ENCODE measurements around the gene LTBP2. TPM values are rescaled to one million over a fixed set of nuclear protein-coding genes. Genes with fewer than 3 reads are reported as not detected.

Gene LTBP2
- total RNA-seq, 1 experiment from 2014 or later: 1.5 TPM

DNA sequence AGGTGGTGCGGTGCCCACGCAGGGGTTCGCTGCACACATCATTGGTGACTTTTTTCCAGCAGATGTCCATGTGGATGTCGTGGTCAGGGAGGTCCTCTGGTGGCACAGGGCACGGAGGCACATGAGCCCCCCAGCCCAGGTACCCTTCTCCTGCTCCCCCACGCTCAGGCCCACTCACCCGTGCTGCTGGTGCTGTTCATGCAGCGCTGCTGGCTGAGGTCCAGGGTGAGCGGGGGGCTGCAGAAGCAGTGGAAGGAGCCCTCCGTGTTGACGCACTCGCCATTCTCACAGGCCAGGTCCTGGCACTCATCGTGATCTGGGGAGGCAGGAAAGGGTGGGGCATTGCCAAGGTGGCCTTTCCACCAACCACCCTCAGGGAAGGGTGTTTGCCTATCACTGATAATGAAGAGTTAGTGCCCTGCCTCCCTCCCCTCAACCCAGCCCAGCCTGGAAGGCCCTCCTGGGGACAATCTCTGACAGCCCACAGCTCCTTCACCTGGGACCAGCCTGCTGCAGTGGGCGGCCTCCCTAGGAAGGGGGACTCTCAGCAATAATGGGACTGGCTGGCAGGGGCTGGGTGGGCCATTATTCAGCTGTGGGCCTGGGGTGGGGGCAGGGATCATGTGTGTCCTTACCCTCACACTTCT lies 108.6 kb downstream of the LTBP2 start (continued):
- TF ChIP-seq ZBTB33 (IDR thresholded peaks at IDR 0.05; ENCODE audit: extremely low read depth, insufficient replicate concordance, low read length): no peak

GRCh38 chr14:74502236-74503019 lies 109.6 kb downstream of the LTBP2 start:
- DNase-seq (ENCODE audit: low read depth, low spot score): no peak
- BruUV-seq (replicated peaks): no TSS peak
- intact Hi-C loops (cut with micrococcal nuclease): loop anchor here (1.0 kb wide), 1 partner anchor 302 kb away; no protein-coding TSS in a partner anchor
- H3K79me2 ChIP-seq (ENCODE audit: insufficient read depth, low read length): no peaks in the 10 kb centered on the region
- no peaks in the 10 kb centered on the region for H3K9me3 ChIP-seq (ENCODE audit: control insufficient read depth in 1 of 2, insufficient read depth in 1 of 2, low read depth in 1 of 2, low read length in 2 of 2)
- no peak overlapping the region for H3K9ac ChIP-seq (ENCODE audit: low read length)
- peak; percentile 80 for ATAC-seq
- no peak overlapping the region for H3K4me2 ChIP-seq (ENCODE audit: low read length)
- CTCF ChIA-PET: interaction anchor here (0.7 to 1.6 kb wide), 4 partner anchors 9 to 107 kb away, joined by 4 to 11 read pairs (median 6); partner anchors contain the start of genes ISCA2 and NPC2
- TF ChIP-seq CBX3 (IDR thresholded peaks at IDR 0.05; ENCODE audit: low read depth) (no peak), RAD21 (IDR thresholded peaks at IDR 0.05; ENCODE audit: low read depth) (peak; percentile 36)
- TF ChIP-seq, protein P1, sequence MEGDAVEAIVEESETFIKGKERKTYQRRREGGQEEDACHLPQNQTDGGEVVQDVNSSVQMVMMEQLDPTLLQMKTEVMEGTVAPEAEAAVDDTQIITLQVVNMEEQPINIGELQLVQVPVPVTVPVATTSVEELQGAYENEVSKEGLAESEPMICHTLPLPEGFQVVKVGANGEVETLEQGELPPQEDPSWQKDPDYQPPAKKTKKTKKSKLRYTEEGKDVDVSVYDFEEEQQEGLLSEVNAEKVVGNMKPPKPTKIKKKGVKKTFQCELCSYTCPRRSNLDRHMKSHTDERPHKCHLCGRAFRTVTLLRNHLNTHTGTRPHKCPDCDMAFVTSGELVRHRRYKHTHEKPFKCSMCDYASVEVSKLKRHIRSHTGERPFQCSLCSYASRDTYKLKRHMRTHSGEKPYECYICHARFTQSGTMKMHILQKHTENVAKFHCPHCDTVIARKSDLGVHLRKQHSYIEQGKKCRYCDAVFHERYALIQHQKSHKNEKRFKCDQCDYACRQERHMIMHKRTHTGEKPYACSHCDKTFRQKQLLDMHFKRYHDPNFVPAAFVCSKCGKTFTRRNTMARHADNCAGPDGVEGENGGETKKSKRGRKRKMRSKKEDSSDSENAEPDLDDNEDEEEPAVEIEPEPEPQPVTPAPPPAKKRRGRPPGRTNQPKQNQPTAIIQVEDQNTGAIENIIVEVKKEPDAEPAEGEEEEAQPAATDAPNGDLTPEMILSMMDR (IDR thresholded peaks at IDR 0.05 in 2 of 3, conservative IDR thresholded peaks at IDR 0.05 in 1 of 3; ENCODE audit: borderline replicate concordance in 1 of 3, insufficient read depth in 1 of 3, low read depth in 2 of 3, low read length in 2 of 3): peak; percentile 40 to 71 (median 62); a peak in 5 of 6 replicates
- no peak overlapping the region for H2AFZ ChIP-seq (ENCODE audit: low read depth, low read length, poor library complexity, severe bottlenecking)
- no peaks in the 10 kb centered on the region for H3K27me3 ChIP-seq (ENCODE audit: insufficient read depth, low read length)
- H4K20me1 ChIP-seq (ENCODE audit: insufficient read depth): no peaks in the 10 kb centered on the region
- POLR2A ChIA-PET: no interaction called here
- H3K9me2 ChIP-seq (ENCODE audit: insufficient read depth): no peaks in the 10 kb centered on the region
- no peaks in the 10 kb centered on the region for H3K36me3 ChIP-seq (ENCODE audit: control insufficient read depth in 1 of 2, insufficient read depth in 2 of 2, low read length in 2 of 2)
- peaks cover 0 to 15% of the 10 kb centered on the region in 2 experiments; a peak in 2 of 4 replicates for H3K4me1 ChIP-seq (ENCODE audit: control insufficient read depth in 1 of 2, insufficient read depth in 2 of 2, low read length in 2 of 2)
- H3K27ac ChIP-seq (ENCODE audit: low read depth, low read length): no peak overlapping the region
- RAD21 ChIA-PET (ENCODE audit: low non-redundant PET in 1 of 2, low total read pairs in 2 of 2, uncharacterized antibody in 2 of 2, unreplicated experiment in 2 of 2): no interaction called here
- no peak overlapping the region for H3K4me3 ChIP-seq (replicated peaks in 1 of 2; ENCODE audit: low read depth in 1 of 2, low read length in 2 of 2)
